ENCODE data around the gene ABHD12B. TPM values are rescaled to one million over a fixed set of nuclear protein-coding genes. Genes with fewer than 3 reads are reported as not detected.

The ABHD12B gene
- total RNA-seq, 4 donors from 2014 or later: 0.32 to 7.9 (median 2.5) TPM; not detected in 1

DNA sequence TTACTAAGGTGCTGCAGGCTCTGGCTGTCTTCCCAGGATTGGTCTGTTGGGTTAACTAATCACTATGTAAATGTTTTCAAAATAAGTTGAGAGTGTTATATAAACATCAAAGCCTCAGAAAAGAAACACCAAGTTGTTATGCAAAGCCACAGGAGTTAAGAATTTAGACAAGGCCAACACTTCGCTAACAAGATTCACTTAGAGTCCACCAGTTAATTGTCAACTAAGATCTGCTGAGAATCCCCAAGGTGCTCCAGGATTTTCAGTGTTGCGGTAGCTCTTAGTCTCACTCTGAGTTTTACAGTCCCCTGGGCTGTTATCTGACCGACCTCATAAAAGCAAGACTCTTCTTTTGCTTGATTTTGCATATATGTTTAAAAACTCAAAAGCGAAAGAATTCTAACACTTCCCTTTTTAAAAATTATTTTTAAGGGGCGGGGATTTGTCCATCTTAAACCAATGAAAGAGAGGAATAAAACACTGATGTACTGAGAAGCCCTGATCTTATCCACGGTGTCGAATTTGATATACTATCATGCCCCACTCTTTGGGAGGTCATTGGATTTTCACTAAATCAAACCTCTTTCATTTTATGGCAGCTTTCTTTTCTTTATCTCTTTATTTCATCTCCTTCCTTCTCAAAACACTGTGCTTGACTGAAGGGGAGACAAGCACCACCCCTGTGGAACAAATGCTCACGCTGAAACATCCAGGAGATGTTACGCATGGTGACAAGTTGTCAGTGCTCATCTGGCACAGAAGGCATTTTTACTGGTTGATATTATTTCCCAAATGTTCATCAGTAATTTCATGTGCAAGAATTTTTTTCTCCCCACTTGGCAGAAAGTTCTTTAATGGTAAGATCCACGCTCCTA, 47.9 kb upstream of the ABHD12B start:
- H3K4me1 ChIP-seq: peaks cover 2 to 38% (median 5%) of the 10 kb centered on the region in 4 donors
- no peak for DNase-seq
- no peaks in the 10 kb centered on the region for H3K9me3 ChIP-seq
- H3K27ac ChIP-seq: peak overlapping the region; percentile 5 to 50 (median 40)
- TF ChIP-seq, protein P1, sequence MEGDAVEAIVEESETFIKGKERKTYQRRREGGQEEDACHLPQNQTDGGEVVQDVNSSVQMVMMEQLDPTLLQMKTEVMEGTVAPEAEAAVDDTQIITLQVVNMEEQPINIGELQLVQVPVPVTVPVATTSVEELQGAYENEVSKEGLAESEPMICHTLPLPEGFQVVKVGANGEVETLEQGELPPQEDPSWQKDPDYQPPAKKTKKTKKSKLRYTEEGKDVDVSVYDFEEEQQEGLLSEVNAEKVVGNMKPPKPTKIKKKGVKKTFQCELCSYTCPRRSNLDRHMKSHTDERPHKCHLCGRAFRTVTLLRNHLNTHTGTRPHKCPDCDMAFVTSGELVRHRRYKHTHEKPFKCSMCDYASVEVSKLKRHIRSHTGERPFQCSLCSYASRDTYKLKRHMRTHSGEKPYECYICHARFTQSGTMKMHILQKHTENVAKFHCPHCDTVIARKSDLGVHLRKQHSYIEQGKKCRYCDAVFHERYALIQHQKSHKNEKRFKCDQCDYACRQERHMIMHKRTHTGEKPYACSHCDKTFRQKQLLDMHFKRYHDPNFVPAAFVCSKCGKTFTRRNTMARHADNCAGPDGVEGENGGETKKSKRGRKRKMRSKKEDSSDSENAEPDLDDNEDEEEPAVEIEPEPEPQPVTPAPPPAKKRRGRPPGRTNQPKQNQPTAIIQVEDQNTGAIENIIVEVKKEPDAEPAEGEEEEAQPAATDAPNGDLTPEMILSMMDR (IDR thresholded peaks at IDR 0.05): no peak
- no peak for TF ChIP-seq POLR2A (IDR thresholded peaks at IDR 0.05)
- no peak for TF ChIP-seq EP300 (IDR thresholded peaks at IDR 0.05; ENCODE audit: low read depth)
- TF ChIP-seq POLR2AphosphoS5 (IDR thresholded peaks at IDR 0.05): no peak
- no peak overlapping the region for H3K4me3 ChIP-seq
- H3K36me3 ChIP-seq: no peaks in the 10 kb centered on the region
- H3K27me3 ChIP-seq: no peaks in the 10 kb centered on the region
- in situ Hi-C loops (cut with MboI; ENCODE audit: low pct_ligation_motif_present in 1 of 4, low pct_unique_long_range_greater_than_20kb in 1 of 4, low sequenced_read_pairs in 3 of 4): no loop called here
- intact Hi-C loops (cut with DNase I; ENCODE audit: low total_unique reads): no loop called here
- WGBS, 2 donors (ENCODE audit: low coverage in 1 of 2): 66 to 69% methylated on average over 10 of the region's 10 CpGs

- peaks cover 2 to 46% (median 16%) of the 10 kb centered on the region in 4 donors for H3K4me1 ChIP-seq
- no peak for DNase-seq
- intact Hi-C loops (cut with DNase I; ENCODE audit: low total_unique reads): no loop called here
- H3K36me3 ChIP-seq: no peaks in the 10 kb centered on the region
- in situ Hi-C loops (cut with MboI; ENCODE audit: low pct_ligation_motif_present in 1 of 4, low pct_unique_long_range_greater_than_20kb in 1 of 4, low sequenced_read_pairs in 3 of 4): no loop called here
- WGBS, 2 donors (ENCODE audit: low coverage in 1 of 2): 86 to 94% methylated on average over 1 of the region's 1 CpG
- H3K27me3 ChIP-seq: no peaks in the 10 kb centered on the region
- TF ChIP-seq POLR2AphosphoS5 (IDR thresholded peaks at IDR 0.05) (no peak), POLR2A (IDR thresholded peaks at IDR 0.05) (no peak), EP300 (IDR thresholded peaks at IDR 0.05; ENCODE audit: low read depth) (no peak)
- TF ChIP-seq, protein P1 (IDR thresholded peaks at IDR 0.05): no peak
- no peaks in the 10 kb centered on the region for H3K9me3 ChIP-seq
- H3K27ac ChIP-seq: no peak overlapping the region
- H3K4me3 ChIP-seq: no peak overlapping the region
These were observed 46.5 kb upstream of the ABHD12B start for GRCh38 chr14:50825307-50825706.

- in situ Hi-C loops (cut with MboI; ENCODE audit: low pct_ligation_motif_present in 1 of 4, low pct_unique_long_range_greater_than_20kb in 1 of 4, low sequenced_read_pairs in 3 of 4) (no loop called here), intact Hi-C loops (cut with DNase I; ENCODE audit: low total_unique reads) (no loop called here)
- Histone ChIP-seq H3K9me3 (no peaks in the 10 kb centered on the region), H3K36me3 (no peaks in the 10 kb centered on the region), H3K27me3 (no peaks in the 10 kb centered on the region), H3K27ac (no peak overlapping the region), H3K4me3 (no peak overlapping the region), H3K4me1 (peaks cover 3 to 39% (median 18%) of the 10 kb centered on the region in 4 donors)
- no peak for TF ChIP-seq POLR2AphosphoS5 (IDR thresholded peaks at IDR 0.05)
- no peak for TF ChIP-seq POLR2A (IDR thresholded peaks at IDR 0.05)
- TF ChIP-seq, protein P1 (IDR thresholded peaks at IDR 0.05): no peak
- TF ChIP-seq EP300 (IDR thresholded peaks at IDR 0.05; ENCODE audit: low read depth): no peak
- WGBS, 2 donors (ENCODE audit: low coverage in 1 of 2): 94 to 100% methylated on average over 3 to 8 of the region's 8 CpGs
- DNase-seq: no peak
These were observed 45.2 kb upstream of the ABHD12B start for GRCh38 chr14:50826681-50827080.

- in situ Hi-C loops (cut with MboI; ENCODE audit: low pct_ligation_motif_present in 1 of 4, low pct_unique_long_range_greater_than_20kb in 1 of 4, low sequenced_read_pairs in 3 of 4): no loop called here
- intact Hi-C loops (cut with DNase I; ENCODE audit: low total_unique reads): no loop called here
- H3K27me3 ChIP-seq: no peaks in the 10 kb centered on the region
- H3K36me3 ChIP-seq: no peaks in the 10 kb centered on the region
- DNase-seq: no peak
- no peaks in the 10 kb centered on the region for H3K9me3 ChIP-seq
- peak overlapping the region in 1 of 4 donors; percentile 94 for H3K27ac ChIP-seq
- TF ChIP-seq, protein P1 (IDR thresholded peaks at IDR 0.05): no peak
- TF ChIP-seq POLR2A (IDR thresholded peaks at IDR 0.05) (no peak), POLR2AphosphoS5 (IDR thresholded peaks at IDR 0.05) (no peak), EP300 (IDR thresholded peaks at IDR 0.05; ENCODE audit: low read depth) (no peak)
- H3K4me3 ChIP-seq: peak overlapping the region in 1 of 4 donors; percentile 98
- peaks cover 5 to 35% (median 21%) of the 10 kb centered on the region in 4 donors for H3K4me1 ChIP-seq
- WGBS, 2 donors (ENCODE audit: low coverage in 1 of 2): 73 to 77% methylated on average over 7 to 10 of the region's 10 CpGs
These were observed 42.9 kb upstream of the ABHD12B start for GRCh38 chr14:50828721-50829488.
